Liver (tissue), 9 donors: ENCODE measurements around the gene DOK6. TPM values are rescaled to one million over a fixed set of nuclear protein-coding genes. Genes with fewer than 3 reads are reported as not detected.
"Not testable (repeated sequence)": the region's sequence is repeated elsewhere in the genome, so short reads cannot be mapped to it uniquely, and the experiment has no call there.

Source experiments
- DNase-seq: peaks from one replicate; pipeline ENCODE4 v3.0.0-alpha.2; 2017; ENCODE audit warnings: low spot score
- H3K27ac ChIP-seq, 2 donors: one replicate each; pipeline ENCODE4 v1.7.0; 2013; ENCODE audit warnings: inconsistent platforms in 2 of 2, low read length in 2 of 2, control low read depth in 1 of 2, low read depth in 1 of 2, mild to moderate bottlenecking in 1 of 2
- H3K27me3 ChIP-seq, 4 donors: one replicate each; pipeline versions ENCODE4 v1.6.1 to v1.7.0; 2013; ENCODE audit warnings: low read length in 3 of 4, inconsistent platforms in 1 of 4, mild to moderate bottlenecking in 1 of 4, moderate library complexity in 1 of 4; ENCODE audit not compliant: control insufficient read depth in 4 of 4, insufficient read depth in 4 of 4
- H3K36me3 ChIP-seq, 4 donors: one replicate each; pipeline versions ENCODE4 v1.6.1 to v1.7.0; 2013; ENCODE audit warnings: low read length in 3 of 4, mild to moderate bottlenecking in 3 of 4, low read depth in 1 of 4, moderate library complexity in 1 of 4; ENCODE audit not compliant: control insufficient read depth in 4 of 4, insufficient read depth in 3 of 4
- H3K4me1 ChIP-seq, 4 donors: one replicate each; pipeline versions ENCODE4 v1.6.1 to v1.7.0; 2013; ENCODE audit warnings: low read length in 3 of 4, mild to moderate bottlenecking in 3 of 4, moderate library complexity in 1 of 4; ENCODE audit not compliant: control insufficient read depth in 4 of 4, insufficient read depth in 4 of 4
- H3K4me3 ChIP-seq, 3 donors: one replicate each; pipeline versions ENCODE4 v1.6.1 to v1.7.0; 2013; ENCODE audit warnings: low read length in 3 of 3, control low read depth in 1 of 3, low read depth in 1 of 3, mild to moderate bottlenecking in 1 of 3
- H3K9ac ChIP-seq, 2 donors: one replicate each; pipeline ENCODE4 v1.7.0; 2013; ENCODE audit warnings: low read length in 2 of 2, mild to moderate bottlenecking in 2 of 2, moderate library complexity in 2 of 2, control low read depth in 1 of 2, low read depth in 1 of 2
- H3K9me3 ChIP-seq, 4 donors: one replicate each; pipeline versions ENCODE4 v1.6.1 to v1.7.0; 2013; ENCODE audit warnings: low read length in 3 of 4; ENCODE audit not compliant: control insufficient read depth in 4 of 4
- ATF3 ChIP-seq: IDR thresholded peaks from 2 replicates; pipeline ENCODE4 v1.6.1; 2016; ENCODE audit warnings: antibody characterized with exemption
- EGR1 ChIP-seq, 2 donors: IDR thresholded peaks; 2 replicates each; pipeline ENCODE4 v1.6.1; 2016 to 2018; ENCODE audit warnings: antibody characterized with exemption in 2 of 2, low read depth in 2 of 2
- FOXA1 ChIP-seq: IDR thresholded peaks from 2 replicates; pipeline ENCODE4 v1.6.1; 2016; ENCODE audit warnings: antibody characterized with exemption
- FOXA2 ChIP-seq: IDR thresholded peaks from 2 replicates; pipeline ENCODE4 v1.6.1; 2016; ENCODE audit warnings: antibody characterized with exemption
- GABPA ChIP-seq, 2 donors: IDR thresholded peaks in 1 of 2; conservative IDR thresholded peaks in 1 of 2; 2 replicates each; pipeline ENCODE4 v1.6.1; 2016; ENCODE audit warnings: antibody characterized with exemption in 2 of 2, mild to moderate bottlenecking in 1 of 2, moderate library complexity in 1 of 2
- HNF4A ChIP-seq, 2 donors: conservative IDR thresholded peaks; 2 replicates each; pipeline ENCODE4 v1.6.1; 2016; ENCODE audit warnings: antibody characterized with exemption in 2 of 2, mild to moderate bottlenecking in 2 of 2
- HNF4G ChIP-seq: IDR thresholded peaks from 2 replicates; pipeline ENCODE4 v1.6.1; 2016; ENCODE audit warnings: antibody characterized with exemption
- JUND ChIP-seq, 2 donors: IDR thresholded peaks; 2 replicates each; pipeline ENCODE4 v1.6.1; 2016; ENCODE audit warnings: antibody characterized with exemption in 2 of 2
- MAX ChIP-seq: IDR thresholded peaks from 2 replicates; pipeline ENCODE4 v1.6.1; 2016; ENCODE audit warnings: antibody characterized with exemption
- NR2F2 ChIP-seq: IDR thresholded peaks from 2 replicates; pipeline ENCODE4 v1.6.1; 2016; ENCODE audit warnings: antibody characterized with exemption
- RXRA ChIP-seq, 2 donors: IDR thresholded peaks; 2 replicates each; pipeline ENCODE4 v1.6.1; 2017 to 2018; ENCODE audit warnings: antibody characterized with exemption in 2 of 2, mild to moderate bottlenecking in 1 of 2
- SP1 ChIP-seq: IDR thresholded peaks from 2 replicates; pipeline ENCODE4 v1.6.1; 2018; ENCODE audit warnings: antibody characterized with exemption, mild to moderate bottlenecking
- TAF1 ChIP-seq: conservative IDR thresholded peaks from 2 replicates; pipeline ENCODE4 v1.6.1; 2016; ENCODE audit warnings: antibody characterized with exemption, mild to moderate bottlenecking
- YY1 ChIP-seq: IDR thresholded peaks from 2 replicates; pipeline ENCODE4 v1.6.1; 2016; ENCODE audit warnings: antibody characterized with exemption, mild to moderate bottlenecking
- ZBTB33 ChIP-seq: IDR thresholded peaks from 2 replicates; pipeline ENCODE4 v1.6.1; 2016; ENCODE audit warnings: antibody characterized with exemption
- WGBS: extraction: QIAGEN DNeasy Blood & Tissue Kit; methylation state at CpG from one replicate; pipeline ENCODE4 v1.1.7; 2013; 5-methylcytosine and 5-hydroxymethylcytosine counted together
- polyA plus RNA-seq, 2 donors: library from polyadenylated mRNA; stranded (reverse) in 1 of 2; unstranded in 1 of 2; fragments of 200-250 nt in 1 of 2; fragments of >200 nt in 1 of 2; fragmentation: Nextera tagmentation in 1 of 2; extraction: Ambion mirVana in 1 of 2; gene quantifications; one replicate each; pipeline versions ENCODE4 v1.2.1 to v1.2.3, GENCODE V29; 2013 to 2015
- total RNA-seq, 2 donors: library from RNA; depleted of rRNA; stranded (reverse); fragments of >200 nt; gene quantifications; one replicate each; pipeline ENCODE4 v1.2.3, GENCODE V29; 2014
- TF ChIP-seq, protein P1 (sequence below): IDR thresholded peaks from 2 replicates; pipeline ENCODE4 v1.6.1; 2016; ENCODE audit warnings: antibody characterized with exemption, mild to moderate bottlenecking
- donor health status: healthy.
- donor health status: healthy.
- donor health status: healthy.
- donor health status: healthy.
- donor health status: healthy.

The DOK6 gene
- total and polyA plus RNA-seq, 4 donors, result 0.08 to 1.1 (median 0.67) TPM

DNA sequence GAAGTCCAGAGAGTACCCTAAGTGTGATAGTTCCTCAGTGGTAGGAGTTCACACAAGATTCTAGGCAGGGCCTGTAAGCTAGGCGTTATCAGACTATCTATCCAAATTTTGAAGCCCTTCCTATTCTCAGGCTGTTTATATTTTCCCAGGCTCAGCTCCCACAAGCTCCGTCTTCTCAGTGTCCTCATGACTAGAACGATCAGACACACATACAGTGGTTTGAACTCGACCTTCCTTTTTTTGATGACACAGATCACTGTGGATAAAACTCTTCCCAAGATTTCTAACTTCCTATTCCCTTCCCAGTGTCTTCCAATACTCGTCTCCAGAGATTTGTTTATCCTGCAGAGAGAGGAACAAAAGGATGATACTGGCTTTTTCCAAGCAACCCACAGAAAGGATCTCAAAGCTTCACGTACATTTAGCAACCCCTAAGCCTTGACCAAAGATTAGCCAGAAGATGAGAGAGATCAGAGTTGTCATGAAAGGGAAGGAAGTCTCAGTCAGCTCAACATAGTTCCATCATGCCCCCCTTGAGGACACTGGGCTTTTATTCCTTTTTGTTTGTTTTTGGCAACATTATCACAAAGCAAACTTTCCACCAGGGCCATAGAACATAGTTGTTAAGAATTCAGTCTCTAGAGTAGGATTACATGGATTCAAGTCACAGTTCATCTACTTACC, 42.3 kb upstream of the DOK6 start (continued):
- TF ChIP-seq, protein P1, sequence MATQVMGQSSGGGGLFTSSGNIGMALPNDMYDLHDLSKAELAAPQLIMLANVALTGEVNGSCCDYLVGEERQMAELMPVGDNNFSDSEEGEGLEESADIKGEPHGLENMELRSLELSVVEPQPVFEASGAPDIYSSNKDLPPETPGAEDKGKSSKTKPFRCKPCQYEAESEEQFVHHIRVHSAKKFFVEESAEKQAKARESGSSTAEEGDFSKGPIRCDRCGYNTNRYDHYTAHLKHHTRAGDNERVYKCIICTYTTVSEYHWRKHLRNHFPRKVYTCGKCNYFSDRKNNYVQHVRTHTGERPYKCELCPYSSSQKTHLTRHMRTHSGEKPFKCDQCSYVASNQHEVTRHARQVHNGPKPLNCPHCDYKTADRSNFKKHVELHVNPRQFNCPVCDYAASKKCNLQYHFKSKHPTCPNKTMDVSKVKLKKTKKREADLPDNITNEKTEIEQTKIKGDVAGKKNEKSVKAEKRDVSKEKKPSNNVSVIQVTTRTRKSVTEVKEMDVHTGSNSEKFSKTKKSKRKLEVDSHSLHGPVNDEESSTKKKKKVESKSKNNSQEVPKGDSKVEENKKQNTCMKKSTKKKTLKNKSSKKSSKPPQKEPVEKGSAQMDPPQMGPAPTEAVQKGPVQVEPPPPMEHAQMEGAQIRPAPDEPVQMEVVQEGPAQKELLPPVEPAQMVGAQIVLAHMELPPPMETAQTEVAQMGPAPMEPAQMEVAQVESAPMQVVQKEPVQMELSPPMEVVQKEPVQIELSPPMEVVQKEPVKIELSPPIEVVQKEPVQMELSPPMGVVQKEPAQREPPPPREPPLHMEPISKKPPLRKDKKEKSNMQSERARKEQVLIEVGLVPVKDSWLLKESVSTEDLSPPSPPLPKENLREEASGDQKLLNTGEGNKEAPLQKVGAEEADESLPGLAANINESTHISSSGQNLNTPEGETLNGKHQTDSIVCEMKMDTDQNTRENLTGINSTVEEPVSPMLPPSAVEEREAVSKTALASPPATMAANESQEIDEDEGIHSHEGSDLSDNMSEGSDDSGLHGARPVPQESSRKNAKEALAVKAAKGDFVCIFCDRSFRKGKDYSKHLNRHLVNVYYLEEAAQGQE, result no peak

GRCh38 chr18:69359768-69360167, 40.9 kb upstream of the DOK6 start:
- not testable (repeated sequence) for DNase-seq, H3K36me3 ChIP-seq
- 91% methylated on average over 1 of the region's 1 CpG for WGBS

GRCh38 chr18:69364930-69365329, 35.8 kb upstream of the DOK6 start:
- TF ChIP-seq GABPA (IDR thresholded peaks at IDR 0.05 in 1 of 2, conservative IDR thresholded peaks at IDR 0.05 in 1 of 2) (no peak), ATF3 (no peak), RXRA (IDR thresholded peaks at IDR 0.05) (no peak), MAX (no peak), JUND (IDR thresholded peaks at IDR 0.05) (no peak), SP1 (no peak), NR2F2 (no peak), FOXA1 (no peak), FOXA2 (no peak), HNF4A (conservative IDR thresholded peaks at IDR 0.05) (no peak)

More at GRCh38 chr18:69359768-69360167, 40.9 kb upstream of the DOK6 start:
- H3K4me3 ChIP-seq, H3K9me3 ChIP-seq, H3K4me1 ChIP-seq, H3K27me3 ChIP-seq, H3K27ac ChIP-seq, H3K9ac ChIP-seq: not testable (repeated sequence)

GRCh38 chr18:69365658-69366057, 35.0 kb upstream of the DOK6 start:
- H3K4me1 ChIP-seq, result no peaks in the 10 kb centered on the region
- H3K4me3 ChIP-seq, result no peak overlapping the region
- H3K27ac ChIP-seq, result no peak overlapping the region
- TF ChIP-seq HNF4G (no peak), ATF3 (no peak), RXRA (IDR thresholded peaks at IDR 0.05) (no peak), TAF1 (no peak), JUND (IDR thresholded peaks at IDR 0.05) (no peak), ZBTB33 (no peak), YY1 (no peak), HNF4A (conservative IDR thresholded peaks at IDR 0.05) (no peak), EGR1 (IDR thresholded peaks at IDR 0.05; ENCODE audit: low read depth in 2 of 2) (no peak), GABPA (IDR thresholded peaks at IDR 0.05 in 1 of 2, conservative IDR thresholded peaks at IDR 0.05 in 1 of 2) (no peak)
- TF ChIP-seq, protein P1, result no peak
- H3K36me3 ChIP-seq, result no peaks in the 10 kb centered on the region
- H3K9me3 ChIP-seq, result no peaks in the 10 kb centered on the region
- 82% methylated on average over 4 of the region's 4 CpGs for WGBS
- DNase-seq, result no peak
- no peak overlapping the region for H3K9ac ChIP-seq
- H3K27me3 ChIP-seq, result no peaks in the 10 kb centered on the region

More at GRCh38 chr18:69364930-69365329, 35.8 kb upstream of the DOK6 start:
- 70% methylated on average over 2 of the region's 2 CpGs for WGBS
- no peak overlapping the region for H3K4me3 ChIP-seq
- no peaks in the 10 kb centered on the region for H3K36me3 ChIP-seq
- DNase-seq, result no peak
- peaks cover 0 to 2% (median 0%) of the 10 kb centered on the region in 4 donors for H3K27me3 ChIP-seq
- peaks cover 0 to under 1% (median 0%) of the 10 kb centered on the region in 4 donors for H3K9me3 ChIP-seq
- H3K9ac ChIP-seq, result no peak overlapping the region
- H3K27ac ChIP-seq, result no peak overlapping the region
- no peaks in the 10 kb centered on the region for H3K4me1 ChIP-seq
